A549 (cell line): ENCODE results near the gene IVL. TPM values are rescaled to one million over a fixed set of nuclear protein-coding genes. Genes with fewer than 3 reads are reported as not detected.

ENCODE experiments used
- ATAC-seq, 2 experiments: fragments of 200-7000 bp in 1 of 2; fragments of >200 bp in 1 of 2; cut with Nextera tagmentation in 1 of 2; cut with Tn5 transposase in 1 of 2; 3 replicates each; pipeline versions ENCODE4 v1.8.0 to v1.9.1; 2018 to 2020; ENCODE audit warnings: mild to moderate bottlenecking in 1 of 2, moderate library complexity in 1 of 2
- CTCF ChIA-PET: fragments of 300-600 bp; sonication (Branson Sonifier 250); formaldehyde crosslinking; extraction: SDS; loops from one replicate; lab custom pipeline; 2021; ENCODE audit warnings: antibody characterized with exemption, inconsistent platforms; lab: Yijun Ruan, JAX
- POLR2A ChIA-PET: fragments of 350-600 bp; formaldehyde crosslinking; extraction: SDS; loops from one replicate; lab custom pipeline; 2021; ENCODE audit warnings: antibody characterized with exemption, inconsistent platforms; lab: Yijun Ruan, JAX
- DNase-seq, 2 experiments: peaks; one replicate each; pipeline versions ENCODE4 v3.0.0 to v3.0.0-alpha.2; 2011 to 2016; ENCODE audit warnings: low read depth in 1 of 2, low spot score in 1 of 2
- FAIRE-seq: peaks from 2 replicates; lab custom pipeline; 2011; peaks lifted over from hg19 to GRCh38; lab: Jason Lieb, UNC
- H3K27ac ChIP-seq, 2 experiments: fragments of >200 bp; sonication (Bioruptor Twin); formaldehyde crosslinking; 3 replicates each; pipeline ENCODE4 v1.5.1; 2016 to 2017
- H3K4me1 ChIP-seq: fragments of >200 bp; sonication (Bioruptor Twin); formaldehyde crosslinking; 3 replicates; pipeline ENCODE4 v1.6.1; 2016
- H3K4me2 ChIP-seq: fragments of >200 bp; sonication (Bioruptor Twin); formaldehyde crosslinking; 3 replicates; pipeline ENCODE4 v1.6.1; 2016
- H3K4me3 ChIP-seq: fragments of >200 bp; sonication (Bioruptor Twin); formaldehyde crosslinking; 3 replicates; pipeline ENCODE4 v1.5.1; 2016
- H3K9me3 ChIP-seq: fragments of >200 bp; sonication (Bioruptor Twin); formaldehyde crosslinking; 3 replicates; pipeline ENCODE4 v1.6.1; 2016
- CBX8 ChIP-seq: fragments of 200-600 bp; sonication (generic); IDR thresholded peaks from 2 replicates; pipeline ENCODE4 v1.6.1; 2016
- CHD4 ChIP-seq: fragments of 200-600 bp; sonication (generic); IDR thresholded peaks from 2 replicates; pipeline ENCODE4 v1.6.1; 2016; ENCODE audit warnings: antibody characterized with exemption, mild to moderate bottlenecking, borderline replicate concordance
- EHMT2 ChIP-seq: fragments of 200-600 bp; sonication (generic); IDR thresholded peaks from 2 replicates; pipeline ENCODE4 v1.6.1; 2016; ENCODE audit warnings: antibody characterized with exemption, low read depth, mild to moderate bottlenecking, moderate library complexity
- FOXS1 ChIP-seq: fragments of 250-450 bp; sonication (Bioruptor Pico); IDR thresholded peaks from 2 replicates; pipeline ENCODE4 v1.5.0; 2020; ENCODE audit warnings: mild to moderate bottlenecking, moderate library complexity
- GATA3 ChIP-seq: IDR thresholded peaks from 2 replicates; pipeline ENCODE4 v1.6.1; 2012; ENCODE audit warnings: borderline replicate concordance
- HDAC2 ChIP-seq: fragments of 200-600 bp; sonication (generic); IDR thresholded peaks from 2 replicates; pipeline ENCODE4 v1.6.1; 2016
- HOXA7 ChIP-seq: fragments of 250-450 bp; sonication (Bioruptor Pico); IDR thresholded peaks from 2 replicates; pipeline ENCODE4 v1.5.0; 2020; ENCODE audit warnings: mild to moderate bottlenecking, moderate library complexity
- HOXB13 ChIP-seq: fragments of 250-450 bp; sonication (Bioruptor Pico); IDR thresholded peaks from 2 replicates; pipeline ENCODE4 v1.5.0; 2020; ENCODE audit warnings: low read depth, mild to moderate bottlenecking, moderate library complexity
- HOXB5 ChIP-seq: fragments of 250-450 bp; sonication (Bioruptor Pico); IDR thresholded peaks from 2 replicates; pipeline ENCODE4 v1.5.0; 2020; ENCODE audit warnings: mild to moderate bottlenecking, moderate library complexity
- JUN ChIP-seq, 2 experiments: fragments of >200 bp; sonication (Bioruptor Twin); formaldehyde crosslinking; IDR thresholded peaks; 2 replicates in 1 of 2; 3 replicates in 1 of 2; pipeline ENCODE4 v1.6.1; 2016 to 2017
- KDM1A ChIP-seq: fragments of 200-600 bp; sonication (generic); IDR thresholded peaks from 2 replicates; pipeline ENCODE4 v1.6.1; 2016; ENCODE audit warnings: low read depth, mild to moderate bottlenecking
- MAFK ChIP-seq: fragments of 450-650 bp; IDR thresholded peaks from 2 replicates; pipeline ENCODE4 v1.6.1; 2014; ENCODE audit not compliant: partially characterized antibody
- MYC ChIP-seq: IDR thresholded peaks from 2 replicates; pipeline ENCODE4 v1.6.1; 2012; ENCODE audit warnings: mild to moderate bottlenecking, inconsistent platforms, low read length, improper control_type of control experiment, borderline replicate concordance
- NR3C1 ChIP-seq: fragments of >200 bp; sonication (Bioruptor Twin); formaldehyde crosslinking; IDR thresholded peaks from 3 replicates; pipeline ENCODE4 v1.6.1; 2017
- PHF8 ChIP-seq: fragments of 200-600 bp; sonication (generic); IDR thresholded peaks from 2 replicates; pipeline ENCODE4 v1.6.1; 2016; ENCODE audit warnings: low read depth, mild to moderate bottlenecking, antibody characterized with exemption, moderate library complexity, borderline replicate concordance
- POLR2A ChIP-seq: IDR thresholded peaks from 2 replicates; pipeline ENCODE4 v1.6.1; 2012; ENCODE audit warnings: mild to moderate bottlenecking, low read length
- POLR2AphosphoS2 ChIP-seq: conservative IDR thresholded peaks from 2 replicates; pipeline ENCODE4 v1.6.1; 2012; ENCODE audit warnings: low read length, improper control_type of control experiment, inconsistent platforms
- RAD21 ChIP-seq, 2 experiments: fragments of >200 bp in 1 of 2; sonication (Bioruptor Twin) in 1 of 2; formaldehyde crosslinking in 1 of 2; IDR thresholded peaks in 1 of 2; conservative IDR thresholded peaks in 1 of 2; 2 replicates in 1 of 2; 3 replicates in 1 of 2; pipeline ENCODE4 v1.6.1; 2012 to 2018; ENCODE audit warnings: inconsistent platforms in 1 of 2
- RARB ChIP-seq: fragments of 250-450 bp; sonication (Bioruptor Pico); IDR thresholded peaks from 2 replicates; pipeline ENCODE4 v1.8.0; 2021; ENCODE audit warnings: mild to moderate bottlenecking, moderate library complexity
- SREBF2 ChIP-seq: fragments of 450-650 bp; IDR thresholded peaks from 2 replicates; pipeline ENCODE4 v1.6.1; 2014; ENCODE audit warnings: mild to moderate bottlenecking, moderate library complexity
- TP53 ChIP-seq: fragments of 250-450 bp; sonication (Bioruptor Pico); IDR thresholded peaks from 2 replicates; pipeline ENCODE4 v1.5.0; 2021; ENCODE audit warnings: mild to moderate bottlenecking, moderate library complexity
- ZNF302 ChIP-seq: fragments of 250-450 bp; sonication (Bioruptor Pico); IDR thresholded peaks from 2 replicates; pipeline ENCODE4 v1.9.0; 2021; ENCODE audit warnings: inconsistent platforms, mild to moderate bottlenecking, moderate library complexity
- ZSCAN20 ChIP-seq: fragments of 250-450 bp; sonication (Bioruptor Pico); IDR thresholded peaks from 2 replicates; pipeline ENCODE4 v1.8.0; 2022; ENCODE audit warnings: mild to moderate bottlenecking, moderate library complexity
- WGBS: methylation state at CpG from one replicate; pipeline ENCODE4 v1.1.6; 2017; ENCODE audit errors: missing lambda C conversion rate; 5-methylcytosine and 5-hydroxymethylcytosine counted together
- polyA plus RNA-seq, 4 experiments: library from polyadenylated mRNA; depleted of rRNA in 3 of 4; stranded (reverse); fragments of >200 nt; fragmentation: RNase III in 1 of 4; extraction: RNeasy Plus Mini Kit Qiagen cat#74134 plus additional on column Dnase treatment in 1 of 4; gene quantifications; 2 replicates in 3 of 4; 3 replicates in 1 of 4; pipeline ENCODE4 v1.2.3, GENCODE V29; 2011 to 2017
- TF ChIP-seq, protein P1 (sequence below): IDR thresholded peaks from 2 replicates; pipeline ENCODE4 v1.6.1; 2012
- TF ChIP-seq, protein P2 (sequence below): fragments of >200 bp; sonication (Bioruptor Twin); formaldehyde crosslinking; IDR thresholded peaks from 3 replicates; pipeline ENCODE4 v1.6.1; 2016
- TF ChIP-seq, protein P3 (sequence below): fragments of >200 bp; sonication (Bioruptor Twin); formaldehyde crosslinking; IDR thresholded peaks from 3 replicates; pipeline ENCODE4 v1.5.1; 2016
- TF ChIP-seq, protein P4 (sequence below): fragments of 250-450 bp; sonication (Bioruptor Pico); IDR thresholded peaks from 2 replicates; pipeline ENCODE4 v1.5.0; 2020; ENCODE audit warnings: low read depth, mild to moderate bottlenecking, moderate library complexity
- TF ChIP-seq, protein P5 (sequence below): fragments of 250-450 bp; sonication (Bioruptor Pico); IDR thresholded peaks from 2 replicates; pipeline ENCODE4 v1.5.0; 2021; ENCODE audit warnings: mild to moderate bottlenecking, moderate library complexity, borderline replicate concordance

The IVL gene
- polyA plus RNA-seq, 2 of the 4 experiments (the other 2 are of a cell fraction), result not detected

DNA sequence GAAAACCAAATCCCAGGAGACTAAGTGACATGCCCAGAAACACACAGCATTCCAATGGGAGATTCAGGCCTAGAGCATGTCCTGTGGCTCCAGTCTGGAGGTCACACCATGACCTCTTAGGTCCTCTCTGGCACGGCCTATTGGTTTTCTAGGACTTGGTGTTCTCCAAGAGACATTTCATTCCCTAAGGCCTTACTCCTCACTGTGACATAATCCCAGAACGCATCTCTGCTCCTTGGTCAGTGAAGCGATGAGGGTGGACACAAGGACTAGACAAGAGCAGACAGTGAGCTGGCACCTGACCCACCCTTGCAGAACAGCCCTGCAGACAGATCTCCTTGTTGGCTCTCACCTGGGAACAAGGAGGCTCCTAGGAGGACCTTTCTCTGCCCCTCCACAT lies 860 bp downstream of the IVL start:
- Histone ChIP-seq H3K4me1 (no peaks in the 10 kb centered on the region), H3K9me3 (no peaks in the 10 kb centered on the region), H3K27ac (no peak overlapping the region), H3K4me3 (no peak overlapping the region), H3K4me2 (no peak overlapping the region)
- FAIRE-seq (no peak), ATAC-seq (no peak), DNase-seq (no peak)
- CTCF ChIA-PET, result interaction anchor here (1.0 to 1.8 kb wide), 3 partner anchors 21 to 123 kb away, joined by 3 to 5 read pairs (median 3); no protein-coding TSS in a partner anchor
- 17% methylated on average over 3 of the region's 3 CpGs for WGBS
- no peak for TF ChIP-seq KDM1A
- TF ChIP-seq PHF8, result no peak
- TF ChIP-seq RAD21 (conservative IDR thresholded peaks at IDR 0.05 in 1 of 2, IDR thresholded peaks at IDR 0.05 in 1 of 2), result no peak
- TF ChIP-seq FOXS1 (CRISPR knock-in tag), result no peak
- TF ChIP-seq ZSCAN20 (CRISPR knock-in tag), result no peak
- no peak for TF ChIP-seq ZNF302 (CRISPR knock-in tag)
- no peak for TF ChIP-seq HOXB13
- TF ChIP-seq, protein P1, sequence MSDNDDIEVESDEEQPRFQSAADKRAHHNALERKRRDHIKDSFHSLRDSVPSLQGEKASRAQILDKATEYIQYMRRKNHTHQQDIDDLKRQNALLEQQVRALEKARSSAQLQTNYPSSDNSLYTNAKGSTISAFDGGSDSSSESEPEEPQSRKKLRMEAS, result no peak
- TF ChIP-seq CBX8, result no peak
- TF ChIP-seq, protein P2, sequence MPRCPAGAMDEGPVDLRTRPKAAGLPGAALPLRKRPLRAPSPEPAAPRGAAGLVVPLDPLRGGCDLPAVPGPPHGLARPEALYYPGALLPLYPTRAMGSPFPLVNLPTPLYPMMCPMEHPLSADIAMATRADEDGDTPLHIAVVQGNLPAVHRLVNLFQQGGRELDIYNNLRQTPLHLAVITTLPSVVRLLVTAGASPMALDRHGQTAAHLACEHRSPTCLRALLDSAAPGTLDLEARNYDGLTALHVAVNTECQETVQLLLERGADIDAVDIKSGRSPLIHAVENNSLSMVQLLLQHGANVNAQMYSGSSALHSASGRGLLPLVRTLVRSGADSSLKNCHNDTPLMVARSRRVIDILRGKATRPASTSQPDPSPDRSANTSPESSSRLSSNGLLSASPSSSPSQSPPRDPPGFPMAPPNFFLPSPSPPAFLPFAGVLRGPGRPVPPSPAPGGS, result no peak
- no peak for TF ChIP-seq CHD4
- no peak for TF ChIP-seq GATA3
- TF ChIP-seq HDAC2, result no peak
- no peak for TF ChIP-seq HOXA7 (CRISPR knock-in tag)
- POLR2A ChIA-PET, result no interaction called here

DNA sequence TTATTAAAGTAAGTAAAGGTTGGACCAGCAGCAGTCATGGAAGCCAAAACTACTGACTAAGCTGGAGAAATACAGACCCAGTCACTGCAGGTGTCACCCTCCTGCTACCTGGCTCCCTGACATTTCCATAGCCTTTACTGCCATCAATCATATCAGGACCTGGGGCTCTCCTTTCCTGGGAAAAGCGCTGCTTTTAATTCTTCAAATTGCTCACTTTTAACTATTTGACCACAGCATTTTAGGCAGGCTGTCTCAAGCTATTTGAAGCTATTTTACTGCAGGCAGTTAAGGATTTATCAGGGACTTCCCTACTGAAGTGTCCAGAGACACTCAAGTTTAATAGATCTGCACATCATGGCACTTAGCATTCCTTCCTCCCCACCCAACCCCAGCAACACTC lies 4.1 kb downstream of the IVL start:
- Histone ChIP-seq H3K4me2 (no peak overlapping the region), H3K27ac (no peak overlapping the region), H3K4me3 (no peak overlapping the region)
- ATAC-seq, result no peak
- DNase-seq, result no peak
- 0% methylated on average over 1 of the region's 1 CpG for WGBS
- POLR2A ChIA-PET, result no interaction called here
- FAIRE-seq, result no peak
- TF ChIP-seq ZNF302 (CRISPR knock-in tag) (no peak), POLR2AphosphoS2 (no peak), JUN (IDR thresholded peaks at IDR 0.05) (no peak), HOXB5 (no peak), NR3C1 (no peak), POLR2A (no peak), RARB (CRISPR knock-in tag) (no peak), TP53 (CRISPR knock-in tag) (no peak)
- TF ChIP-seq, all 56 proteins: peak for 0
- Histone ChIP-seq H3K9me3 (no peaks in the 10 kb centered on the region), H3K4me1 (no peaks in the 10 kb centered on the region)
- CTCF ChIA-PET, result interaction anchor here (0.7 to 1.4 kb wide), 2 partner anchors 14 to 22 kb away, joined by 3 to 4 read pairs; no protein-coding TSS in a partner anchor

DNA sequence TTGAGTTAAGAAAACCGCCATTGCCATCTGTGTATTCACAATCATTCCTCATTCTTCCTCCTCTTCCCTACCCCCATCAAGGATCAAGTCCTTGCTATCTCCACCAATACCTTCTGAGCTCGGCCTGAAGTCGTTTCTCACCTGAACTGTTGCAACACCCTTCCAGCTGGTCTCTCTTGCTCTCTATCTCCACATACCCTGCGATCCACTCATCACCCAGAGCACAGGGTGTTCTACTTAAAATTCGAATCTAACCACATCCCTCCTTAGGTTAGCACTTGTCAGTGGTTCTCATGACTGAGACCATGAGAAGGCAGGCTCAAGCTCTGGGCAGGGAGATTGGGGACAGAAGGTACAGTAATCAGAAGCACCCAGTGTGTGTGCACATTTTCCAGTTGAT lies 4.6 kb downstream of the IVL start:
- Histone ChIP-seq H3K4me2 (no peak overlapping the region), H3K9me3 (no peaks in the 10 kb centered on the region), H3K4me1 (no peaks in the 10 kb centered on the region), H3K4me3 (no peak overlapping the region), H3K27ac (no peak overlapping the region)
- CTCF ChIA-PET, result interaction anchor here (0.7 to 1.4 kb wide), 2 partner anchors 13 to 22 kb away, joined by 3 to 4 read pairs; no protein-coding TSS in a partner anchor
- POLR2A ChIA-PET, result no interaction called here
- no peak for FAIRE-seq
- TF ChIP-seq, protein P3, sequence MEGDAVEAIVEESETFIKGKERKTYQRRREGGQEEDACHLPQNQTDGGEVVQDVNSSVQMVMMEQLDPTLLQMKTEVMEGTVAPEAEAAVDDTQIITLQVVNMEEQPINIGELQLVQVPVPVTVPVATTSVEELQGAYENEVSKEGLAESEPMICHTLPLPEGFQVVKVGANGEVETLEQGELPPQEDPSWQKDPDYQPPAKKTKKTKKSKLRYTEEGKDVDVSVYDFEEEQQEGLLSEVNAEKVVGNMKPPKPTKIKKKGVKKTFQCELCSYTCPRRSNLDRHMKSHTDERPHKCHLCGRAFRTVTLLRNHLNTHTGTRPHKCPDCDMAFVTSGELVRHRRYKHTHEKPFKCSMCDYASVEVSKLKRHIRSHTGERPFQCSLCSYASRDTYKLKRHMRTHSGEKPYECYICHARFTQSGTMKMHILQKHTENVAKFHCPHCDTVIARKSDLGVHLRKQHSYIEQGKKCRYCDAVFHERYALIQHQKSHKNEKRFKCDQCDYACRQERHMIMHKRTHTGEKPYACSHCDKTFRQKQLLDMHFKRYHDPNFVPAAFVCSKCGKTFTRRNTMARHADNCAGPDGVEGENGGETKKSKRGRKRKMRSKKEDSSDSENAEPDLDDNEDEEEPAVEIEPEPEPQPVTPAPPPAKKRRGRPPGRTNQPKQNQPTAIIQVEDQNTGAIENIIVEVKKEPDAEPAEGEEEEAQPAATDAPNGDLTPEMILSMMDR, result no peak
- TF ChIP-seq, protein P2, result no peak
- TF ChIP-seq EHMT2, result no peak
- TF ChIP-seq, protein P4, sequence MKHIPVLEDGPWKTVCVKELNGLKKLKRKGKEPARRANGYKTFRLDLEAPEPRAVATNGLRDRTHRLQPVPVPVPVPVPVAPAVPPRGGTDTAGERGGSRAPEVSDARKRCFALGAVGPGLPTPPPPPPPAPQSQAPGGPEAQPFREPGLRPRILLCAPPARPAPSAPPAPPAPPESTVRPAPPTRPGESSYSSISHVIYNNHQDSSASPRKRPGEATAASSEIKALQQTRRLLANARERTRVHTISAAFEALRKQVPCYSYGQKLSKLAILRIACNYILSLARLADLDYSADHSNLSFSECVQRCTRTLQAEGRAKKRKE (CRISPR knock-in tag), result no peak
- TF ChIP-seq, protein P5, sequence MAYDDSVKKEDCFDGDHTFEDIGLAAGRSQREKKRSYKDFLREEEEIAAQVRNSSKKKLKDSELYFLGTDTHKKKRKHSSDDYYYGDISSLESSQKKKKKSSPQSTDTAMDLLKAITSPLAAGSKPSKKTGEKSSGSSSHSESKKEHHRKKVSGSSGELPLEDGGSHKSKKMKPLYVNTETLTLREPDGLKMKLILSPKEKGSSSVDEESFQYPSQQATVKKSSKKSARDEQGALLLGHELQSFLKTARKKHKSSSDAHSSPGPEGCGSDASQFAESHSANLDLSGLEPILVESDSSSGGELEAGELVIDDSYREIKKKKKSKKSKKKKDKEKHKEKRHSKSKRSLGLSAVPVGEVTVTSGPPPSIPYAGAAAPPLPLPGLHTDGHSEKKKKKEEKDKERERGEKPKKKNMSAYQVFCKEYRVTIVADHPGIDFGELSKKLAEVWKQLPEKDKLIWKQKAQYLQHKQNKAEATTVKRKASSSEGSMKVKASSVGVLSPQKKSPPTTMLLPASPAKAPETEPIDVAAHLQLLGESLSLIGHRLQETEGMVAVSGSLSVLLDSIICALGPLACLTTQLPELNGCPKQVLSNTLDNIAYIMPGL (CRISPR knock-in tag), result no peak
- TF ChIP-seq SREBF2, result no peak
- no peak for TF ChIP-seq MAFK
- TF ChIP-seq MYC, result no peak
- no peak for TF ChIP-seq TP53 (CRISPR knock-in tag)
- TF ChIP-seq, protein P1, result no peak
- no peak for TF ChIP-seq ZNF302 (CRISPR knock-in tag)
- under 1% methylated on average over 5 of the region's 5 CpGs for WGBS
- ATAC-seq, result no peak
- DNase-seq, result no peak
